Measurements from ENCODE around the gene PPIE. TPM values are rescaled to one million over a fixed set of nuclear protein-coding genes. Genes with fewer than 3 reads are reported as not detected.
"Not testable (repeated sequence)": the region's sequence is repeated elsewhere in the genome, so short reads cannot be mapped to it uniquely, and the experiment has no call there.

Gene PPIE
- total and polyA plus RNA-seq, 2 experiments from 2014 or later = 19.9 to 68.0 TPM

- H3F3A ChIP-seq (ENCODE audit: insufficient read depth) = no peaks in the 10 kb centered on the region
- no peaks in the 10 kb centered on the region for H3K9me2 ChIP-seq (ENCODE audit: insufficient read depth)
- H4K20me1 ChIP-seq (ENCODE audit: insufficient read depth) = no peaks in the 10 kb centered on the region
- in situ Hi-C loops (cut with MboI) = no loop called here
- no peak overlapping the region for H2AFZ ChIP-seq
- H3K4me3 ChIP-seq = no peak overlapping the region
- no peak overlapping the region for H3K4me2 ChIP-seq (ENCODE audit: unreplicated experiment)
- WGBS, 2 experiments (ENCODE audit: low coverage in 1 of 2, low lambda C conversion rate in 2 of 2, missing lambda C conversion rate in 2 of 2) = 89 to 95% methylated on average over 7 of the region's 7 CpGs
- H3K9ac ChIP-seq = no peak overlapping the region
- H3K36me3 ChIP-seq (ENCODE audit: low read depth) = no peaks in the 10 kb centered on the region
- no peaks in the 10 kb centered on the region for H3K79me2 ChIP-seq (ENCODE audit: insufficient read depth)
- H3K9me3 ChIP-seq (ENCODE audit: low read depth) = no peaks in the 10 kb centered on the region
- peaks cover 22% of the 10 kb centered on the region for H3K27me3 ChIP-seq (replicated peaks; ENCODE audit: insufficient read depth)
- TF ChIP-seq EZH2phosphoT487 (IDR thresholded peaks at IDR 0.05; ENCODE audit: insufficient read depth, low read depth) (no peak), EZH2 (IDR thresholded peaks at IDR 0.05; ENCODE audit: insufficient read depth, poor library complexity, severe bottlenecking) (no peak)
- DNase-seq = no peak
- no peaks in the 10 kb centered on the region for H3K4me1 ChIP-seq (ENCODE audit: insufficient read depth)
- H3K27ac ChIP-seq = no peak overlapping the region
These were observed 40.5 kb downstream of the PPIE start for GRCh38 chr1:39779137-39779536.

- in situ Hi-C loops (cut with MboI) = no loop called here
- H3K9ac ChIP-seq = no peak overlapping the region
- no peaks in the 10 kb centered on the region for H3F3A ChIP-seq (ENCODE audit: insufficient read depth)
- H2AFZ ChIP-seq = no peak overlapping the region
- no peaks in the 10 kb centered on the region for H3K9me2 ChIP-seq (ENCODE audit: insufficient read depth)
- H3K27me3 ChIP-seq (replicated peaks; ENCODE audit: insufficient read depth) = peaks cover 22% of the 10 kb centered on the region
- no peaks in the 10 kb centered on the region for H4K20me1 ChIP-seq (ENCODE audit: insufficient read depth)
- TF ChIP-seq EZH2 (IDR thresholded peaks at IDR 0.05; ENCODE audit: insufficient read depth, poor library complexity, severe bottlenecking) (no peak), EZH2phosphoT487 (IDR thresholded peaks at IDR 0.05; ENCODE audit: insufficient read depth, low read depth) (no peak)
- H3K27ac ChIP-seq = no peak overlapping the region
- 69 to 75% methylated on average over 5 of the region's 5 CpGs for WGBS, 2 experiments (ENCODE audit: low coverage in 1 of 2, low lambda C conversion rate in 2 of 2, missing lambda C conversion rate in 2 of 2)
- H3K79me2 ChIP-seq (ENCODE audit: insufficient read depth) = no peaks in the 10 kb centered on the region
- no peaks in the 10 kb centered on the region for H3K9me3 ChIP-seq (ENCODE audit: low read depth)
- H3K4me3 ChIP-seq = no peak overlapping the region
- H3K4me1 ChIP-seq (ENCODE audit: insufficient read depth) = no peaks in the 10 kb centered on the region
- DNase-seq = no peak
- no peak overlapping the region for H3K4me2 ChIP-seq (ENCODE audit: unreplicated experiment)
- no peaks in the 10 kb centered on the region for H3K36me3 ChIP-seq (ENCODE audit: low read depth)
These were observed 41.1 kb downstream of the PPIE start for GRCh38 chr1:39779821-39780220.

- Histone ChIP-seq H3K9me3 (ENCODE audit: low read depth) (no peaks in the 10 kb centered on the region), H3K9ac (no peak overlapping the region), H3K9me2 (ENCODE audit: insufficient read depth) (no peaks in the 10 kb centered on the region), H4K20me1 (ENCODE audit: insufficient read depth) (no peaks in the 10 kb centered on the region), H3F3A (ENCODE audit: insufficient read depth) (no peaks in the 10 kb centered on the region), H3K4me3 (no peak overlapping the region), H3K4me1 (ENCODE audit: insufficient read depth) (no peaks in the 10 kb centered on the region), H2AFZ (no peak overlapping the region), H3K79me2 (ENCODE audit: insufficient read depth) (no peaks in the 10 kb centered on the region), H3K4me2 (ENCODE audit: unreplicated experiment) (no peak overlapping the region), H3K36me3 (ENCODE audit: low read depth) (no peaks in the 10 kb centered on the region), H3K27me3 (replicated peaks; ENCODE audit: insufficient read depth) (peaks cover 22% of the 10 kb centered on the region), H3K27ac (no peak overlapping the region)
- 45 to 48% methylated on average over 2 of the region's 2 CpGs for WGBS, 2 experiments (ENCODE audit: low coverage in 1 of 2, low lambda C conversion rate in 2 of 2, missing lambda C conversion rate in 2 of 2)
- DNase-seq = no peak
- no peak for TF ChIP-seq EZH2phosphoT487 (IDR thresholded peaks at IDR 0.05; ENCODE audit: insufficient read depth, low read depth)
- TF ChIP-seq EZH2 (IDR thresholded peaks at IDR 0.05; ENCODE audit: insufficient read depth, poor library complexity, severe bottlenecking) = no peak
- in situ Hi-C loops (cut with MboI) = no loop called here
These were observed 42.6 kb downstream of the PPIE start for GRCh38 chr1:39781349-39781715.

- Histone ChIP-seq H3K79me2 (ENCODE audit: insufficient read depth) (no peaks in the 10 kb centered on the region), H3K9me2 (ENCODE audit: insufficient read depth) (no peaks in the 10 kb centered on the region), H4K20me1 (ENCODE audit: insufficient read depth) (no peaks in the 10 kb centered on the region), H3K27me3 (replicated peaks; ENCODE audit: insufficient read depth) (peaks cover 19% of the 10 kb centered on the region), H3K4me1 (ENCODE audit: insufficient read depth) (no peaks in the 10 kb centered on the region), H3K4me3 (no peak overlapping the region), H3K36me3 (ENCODE audit: low read depth) (no peaks in the 10 kb centered on the region), H2AFZ (no peak overlapping the region), H3K27ac (no peak overlapping the region), H3F3A (ENCODE audit: insufficient read depth) (no peaks in the 10 kb centered on the region), H3K9me3 (ENCODE audit: low read depth) (no peaks in the 10 kb centered on the region), H3K4me2 (ENCODE audit: unreplicated experiment) (no peak overlapping the region), H3K9ac (no peak overlapping the region)
- TF ChIP-seq EZH2 (IDR thresholded peaks at IDR 0.05; ENCODE audit: insufficient read depth, poor library complexity, severe bottlenecking) (no peak), EZH2phosphoT487 (IDR thresholded peaks at IDR 0.05; ENCODE audit: insufficient read depth, low read depth) (no peak)
- 60 to 63% methylated on average over 6 of the region's 6 CpGs for WGBS, 2 experiments (ENCODE audit: low coverage in 1 of 2, low lambda C conversion rate in 2 of 2, missing lambda C conversion rate in 2 of 2)
- no peak for DNase-seq
- in situ Hi-C loops (cut with MboI) = no loop called here
These were observed 43.4 kb downstream of the PPIE start for GRCh38 chr1:39782103-39782502.

- H3K9me2 ChIP-seq (ENCODE audit: insufficient read depth); H3F3A ChIP-seq (ENCODE audit: insufficient read depth); H4K20me1 ChIP-seq (ENCODE audit: insufficient read depth); H3K79me2 ChIP-seq (ENCODE audit: insufficient read depth); in situ Hi-C loops (cut with MboI); H3K4me2 ChIP-seq (ENCODE audit: unreplicated experiment); H3K4me1 ChIP-seq (ENCODE audit: insufficient read depth); H3K9ac ChIP-seq; H3K27ac ChIP-seq; H3K36me3 ChIP-seq (ENCODE audit: low read depth); H3K9me3 ChIP-seq (ENCODE audit: low read depth); DNase-seq; H3K4me3 ChIP-seq; H2AFZ ChIP-seq: not testable (repeated sequence)
- 71 to 76% methylated on average over 10 of the region's 10 CpGs for WGBS, 2 experiments (ENCODE audit: low coverage in 1 of 2, low lambda C conversion rate in 2 of 2, missing lambda C conversion rate in 2 of 2)
- peaks cover 21% of the 10 kb centered on the region for H3K27me3 ChIP-seq (replicated peaks; ENCODE audit: insufficient read depth)
These were observed 44.0 kb downstream of the PPIE start for GRCh38 chr1:39782685-39783084.

GRCh38 chr1:39786303-39787107 lies 47.8 kb downstream of the PPIE start:
- H3K79me2 ChIP-seq (ENCODE audit: insufficient read depth); H3K27ac ChIP-seq; H3K4me2 ChIP-seq (ENCODE audit: unreplicated experiment); H3K36me3 ChIP-seq (ENCODE audit: low read depth); H3K9me2 ChIP-seq (ENCODE audit: insufficient read depth); DNase-seq; in situ Hi-C loops (cut with MboI); H2AFZ ChIP-seq; H3K4me1 ChIP-seq (ENCODE audit: insufficient read depth); H4K20me1 ChIP-seq (ENCODE audit: insufficient read depth); H3F3A ChIP-seq (ENCODE audit: insufficient read depth); H3K9ac ChIP-seq; H3K4me3 ChIP-seq; H3K9me3 ChIP-seq (ENCODE audit: low read depth): not testable (repeated sequence)
- 77 to 83% methylated on average over 9 to 10 of the region's 12 CpGs for WGBS, 2 experiments (ENCODE audit: low coverage in 1 of 2, low lambda C conversion rate in 2 of 2, missing lambda C conversion rate in 2 of 2)
- H3K27me3 ChIP-seq (replicated peaks; ENCODE audit: insufficient read depth) = peaks cover 40% of the 10 kb centered on the region

GRCh38 chr1:39787108-39787375 lies 48.4 kb downstream of the PPIE start:
- in situ Hi-C loops (cut with MboI); H4K20me1 ChIP-seq (ENCODE audit: insufficient read depth); H3K36me3 ChIP-seq (ENCODE audit: low read depth); H3F3A ChIP-seq (ENCODE audit: insufficient read depth); H3K4me3 ChIP-seq; H3K9me3 ChIP-seq (ENCODE audit: low read depth); H3K9ac ChIP-seq; H3K79me2 ChIP-seq (ENCODE audit: insufficient read depth); H3K4me1 ChIP-seq (ENCODE audit: insufficient read depth); H2AFZ ChIP-seq; H3K27ac ChIP-seq; DNase-seq; H3K4me2 ChIP-seq (ENCODE audit: unreplicated experiment); H3K9me2 ChIP-seq (ENCODE audit: insufficient read depth): not testable (repeated sequence)
- H3K27me3 ChIP-seq (replicated peaks; ENCODE audit: insufficient read depth) = peaks cover 38% of the 10 kb centered on the region
- WGBS, 2 experiments (ENCODE audit: low coverage in 1 of 2, low lambda C conversion rate in 2 of 2, missing lambda C conversion rate in 2 of 2) = 88 to 93% methylated on average over 5 of the region's 5 CpGs

All from GM23248 (cell line).